ENCODE measurements around the gene ZFAND3. TPM values are rescaled to one million over a fixed set of nuclear protein-coding genes. Genes with fewer than 3 reads are reported as not detected.

ZFAND3 gene
- polyA plus RNA-seq, 4 donors, result 35.9 to 80.4 (median 40.9) TPM

DNA sequence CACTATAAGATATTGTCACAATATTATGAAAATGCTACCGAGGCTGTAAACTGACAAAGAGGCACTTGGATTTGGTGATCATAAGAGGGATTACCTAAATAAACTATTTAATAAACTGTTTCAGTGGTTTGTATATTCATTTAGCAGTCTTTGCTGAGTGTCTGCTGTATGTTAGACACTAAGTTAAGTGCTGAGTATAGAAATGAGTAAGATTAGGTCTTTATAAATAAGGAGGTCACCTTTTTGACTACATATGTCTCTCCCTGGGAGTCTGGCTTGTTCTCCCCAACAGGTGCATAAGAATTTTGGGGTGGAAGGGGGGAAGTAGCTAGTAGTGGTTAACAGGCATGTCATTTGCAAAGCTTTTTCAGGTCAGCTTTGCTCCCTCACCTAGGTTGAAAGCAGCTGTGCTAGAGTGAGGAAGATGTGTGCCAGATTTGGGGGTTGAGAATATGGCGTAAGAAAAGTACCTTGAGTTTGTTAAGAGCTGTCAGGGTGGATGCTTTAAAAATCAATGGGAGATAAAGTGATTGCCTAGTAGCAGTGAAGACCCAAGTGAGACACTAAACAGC is 246.3 kb downstream of the ZFAND3 start:
- peaks cover 0 to 4% (median 0%) of the 10 kb centered on the region in 3 donors for H3K4me1 ChIP-seq (ENCODE audit: control insufficient read depth in 3 of 3, insufficient read depth in 2 of 3, low read depth in 1 of 3, low read length in 2 of 3)
- H3K27me3 ChIP-seq (ENCODE audit: control insufficient read depth in 3 of 3, insufficient read depth in 3 of 3, low read length in 3 of 3), result no peaks in the 10 kb centered on the region
- H3K4me3 ChIP-seq (ENCODE audit: low read depth in 1 of 3, low read length in 3 of 3), result no peak overlapping the region
- FAIRE-seq (no peak), DNase-seq (no peak)
- H3K9me3 ChIP-seq (ENCODE audit: control insufficient read depth in 2 of 2, insufficient read depth in 1 of 2, low read depth in 1 of 2, low read length in 1 of 2), result no peaks in the 10 kb centered on the region
- WGBS, 3 donors, result 74 to 96% (median 88%) methylated on average over 2 of the region's 2 CpGs
- H3K36me3 ChIP-seq (ENCODE audit: control insufficient read depth in 3 of 3, insufficient read depth in 2 of 3, low read depth in 1 of 3, low read length in 3 of 3), result peaks cover 5 to 12% (median 8%) of the 10 kb centered on the region in 3 donors
- no peak overlapping the region for H3K27ac ChIP-seq (ENCODE audit: low read depth in 1 of 3, low read length in 2 of 3)

DNA sequence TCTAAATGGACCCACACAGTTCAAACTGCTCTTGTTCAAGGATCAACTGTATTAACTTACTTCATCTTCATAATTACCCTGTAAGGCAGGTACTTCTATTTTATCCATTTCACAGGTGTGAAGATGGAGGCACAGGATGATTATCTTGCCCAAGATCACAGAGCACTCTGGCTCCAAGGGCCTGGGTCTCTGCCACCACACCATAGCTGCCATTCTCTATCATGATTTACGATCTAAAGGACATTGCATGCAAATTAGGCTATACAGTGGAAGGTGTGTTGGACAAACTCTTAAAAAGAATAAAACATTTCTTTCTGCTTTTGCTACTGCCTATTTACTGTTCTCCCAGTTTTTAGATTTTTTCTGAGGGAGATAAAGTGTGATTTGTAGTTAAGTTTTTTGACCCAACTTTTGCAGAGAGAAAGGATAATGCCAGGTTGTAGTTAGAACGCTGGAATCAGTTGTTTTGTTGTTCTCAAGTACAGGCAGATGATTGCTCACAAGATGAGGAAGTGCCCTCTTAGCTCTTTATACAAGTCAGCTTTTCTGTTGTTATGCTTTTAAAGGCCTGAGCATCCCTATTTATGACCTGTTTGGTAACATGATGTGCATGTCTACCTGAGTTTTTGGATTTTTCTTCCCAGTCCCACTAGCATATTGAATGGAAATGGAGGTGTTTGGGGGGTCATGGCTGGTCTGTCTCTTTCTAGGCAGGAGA is 247.9 kb downstream of the ZFAND3 start:
- no peaks in the 10 kb centered on the region for H3K27me3 ChIP-seq (ENCODE audit: control insufficient read depth in 3 of 3, insufficient read depth in 3 of 3, low read length in 3 of 3)
- WGBS, 3 donors, result 61 to 70% (median 63%) methylated on average over 2 of the region's 2 CpGs
- DNase-seq, result no peak
- H3K4me3 ChIP-seq (ENCODE audit: low read depth in 1 of 3, low read length in 3 of 3), result no peak overlapping the region
- H3K4me1 ChIP-seq (ENCODE audit: control insufficient read depth in 3 of 3, insufficient read depth in 2 of 3, low read depth in 1 of 3, low read length in 2 of 3), result peaks cover 0 to 4% (median 0%) of the 10 kb centered on the region in 3 donors
- no peak for FAIRE-seq
- no peaks in the 10 kb centered on the region for H3K9me3 ChIP-seq (ENCODE audit: control insufficient read depth in 2 of 2, insufficient read depth in 1 of 2, low read depth in 1 of 2, low read length in 1 of 2)
- H3K27ac ChIP-seq (ENCODE audit: low read depth in 1 of 3, low read length in 2 of 3), result no peak overlapping the region
- H3K36me3 ChIP-seq (ENCODE audit: control insufficient read depth in 3 of 3, insufficient read depth in 2 of 3, low read depth in 1 of 3, low read length in 3 of 3), result peaks cover 0 to 9% (median 5%) of the 10 kb centered on the region in 3 donors

DNA sequence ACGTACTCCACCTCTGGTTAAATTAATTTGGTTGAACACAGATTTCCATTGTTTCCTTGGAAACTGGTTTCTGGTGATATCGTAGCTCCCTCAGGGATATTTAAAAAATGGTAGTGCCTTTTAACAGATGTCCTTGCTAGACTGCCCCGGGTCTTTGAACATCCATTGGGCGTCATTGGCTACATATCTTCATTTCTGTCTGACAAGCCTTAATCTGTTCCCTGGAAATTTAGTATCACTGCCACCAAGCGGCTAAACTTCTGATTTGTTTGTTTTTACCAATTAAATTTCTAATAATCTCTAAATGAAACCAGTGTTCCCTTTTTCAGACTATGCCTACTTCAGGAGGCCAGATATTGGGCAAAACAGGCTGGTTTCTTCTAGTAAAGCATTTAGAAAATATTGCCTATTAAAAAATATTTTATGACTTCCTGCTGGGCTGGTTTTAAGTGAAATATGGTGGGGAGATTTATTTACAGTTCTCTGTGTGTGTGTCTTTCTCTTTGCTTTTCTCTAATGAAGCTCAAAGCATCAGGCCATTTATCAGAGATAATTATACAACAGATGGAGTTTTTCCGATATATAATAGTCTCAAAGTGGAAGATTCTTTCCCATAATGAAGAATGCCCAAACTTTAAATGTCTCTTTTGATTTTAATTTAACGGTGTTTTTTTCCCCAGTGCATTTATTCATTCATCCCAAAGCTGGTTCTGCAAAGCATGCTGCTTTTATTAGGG is 249.5 kb downstream of the ZFAND3 start:
- FAIRE-seq, result no peak
- DNase-seq, result no peak
- 75 to 86% (median 85%) methylated on average over 7 of the region's 7 CpGs for WGBS, 3 donors
- Histone ChIP-seq H3K27ac (ENCODE audit: low read depth in 1 of 3, low read length in 2 of 3) (no peak overlapping the region), H3K36me3 (ENCODE audit: control insufficient read depth in 3 of 3, insufficient read depth in 2 of 3, low read depth in 1 of 3, low read length in 3 of 3) (peaks cover 0 to 4% (median 0%) of the 10 kb centered on the region in 3 donors), H3K9me3 (ENCODE audit: control insufficient read depth in 2 of 2, insufficient read depth in 1 of 2, low read depth in 1 of 2, low read length in 1 of 2) (no peaks in the 10 kb centered on the region), H3K27me3 (ENCODE audit: control insufficient read depth in 3 of 3, insufficient read depth in 3 of 3, low read length in 3 of 3) (no peaks in the 10 kb centered on the region), H3K4me1 (ENCODE audit: control insufficient read depth in 3 of 3, insufficient read depth in 2 of 3, low read depth in 1 of 3, low read length in 2 of 3) (peaks cover 0 to 4% (median 0%) of the 10 kb centered on the region in 3 donors), H3K4me3 (ENCODE audit: low read depth in 1 of 3, low read length in 3 of 3) (no peak overlapping the region)

DNA sequence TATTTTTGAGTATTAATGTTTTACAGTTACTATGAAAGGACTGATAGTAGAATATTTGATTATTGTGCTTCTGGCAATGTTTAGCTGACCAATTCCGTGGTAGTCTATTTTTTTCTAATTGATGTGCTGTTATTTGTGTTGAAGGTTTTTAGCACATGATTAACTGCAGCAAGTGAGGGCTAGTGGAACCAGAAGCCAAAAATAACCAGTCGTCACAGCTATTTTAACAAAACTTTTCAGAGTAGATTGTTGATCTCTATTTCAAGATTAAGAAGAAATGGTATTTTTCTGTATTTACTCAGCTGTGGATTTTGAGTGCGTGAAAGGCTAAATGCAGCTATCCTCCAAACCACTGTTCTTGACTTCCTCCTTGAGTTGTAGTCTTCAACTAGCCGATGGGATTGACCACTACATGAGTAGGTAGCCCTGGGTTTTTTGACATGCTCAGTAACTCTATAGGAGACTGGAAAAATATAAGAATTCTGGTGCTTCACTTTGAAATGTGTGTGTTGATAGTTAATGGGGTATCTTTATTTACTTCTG is 258.0 kb downstream of the ZFAND3 start:
- FAIRE-seq (no peak), DNase-seq (no peak)
- WGBS, 3 donors, result 78 to 92% (median 83%) methylated on average over 4 of the region's 4 CpGs
- H3K4me1 ChIP-seq (ENCODE audit: control insufficient read depth in 3 of 3, insufficient read depth in 2 of 3, low read depth in 1 of 3, low read length in 2 of 3), result peaks cover 2 to 9% (median 4%) of the 10 kb centered on the region in 3 donors
- no peaks in the 10 kb centered on the region for H3K9me3 ChIP-seq (ENCODE audit: control insufficient read depth in 2 of 2, insufficient read depth in 1 of 2, low read depth in 1 of 2, low read length in 1 of 2)
- no peaks in the 10 kb centered on the region for H3K27me3 ChIP-seq (ENCODE audit: control insufficient read depth in 3 of 3, insufficient read depth in 3 of 3, low read length in 3 of 3)
- no peak overlapping the region for H3K4me3 ChIP-seq (ENCODE audit: low read depth in 1 of 3, low read length in 3 of 3)
- peaks cover 0 to 4% (median 0%) of the 10 kb centered on the region in 3 donors for H3K36me3 ChIP-seq (ENCODE audit: control insufficient read depth in 3 of 3, insufficient read depth in 2 of 3, low read depth in 1 of 3, low read length in 3 of 3)
- H3K27ac ChIP-seq (ENCODE audit: low read depth in 1 of 3, low read length in 2 of 3), result no peak overlapping the region

DNA sequence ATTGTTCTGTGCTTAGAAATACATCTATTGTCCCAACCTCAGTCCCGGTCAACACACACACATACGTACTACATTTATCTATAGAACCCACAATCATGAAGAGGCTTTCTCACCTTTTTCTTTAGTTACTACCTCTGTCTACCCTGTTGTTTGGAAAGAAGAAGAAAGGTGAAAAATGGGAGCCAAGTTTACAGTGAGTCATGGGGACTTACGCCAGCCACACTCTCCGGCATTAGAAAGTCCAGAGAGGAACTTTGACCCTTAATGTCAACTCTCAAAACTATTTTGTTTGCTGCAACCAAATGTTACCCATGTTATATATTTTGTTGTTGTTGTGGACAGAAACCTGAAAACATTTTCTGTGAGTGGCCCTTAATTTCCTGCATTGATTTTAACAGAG is 259.1 kb downstream of the ZFAND3 start:
- Histone ChIP-seq H3K27me3 (ENCODE audit: control insufficient read depth in 3 of 3, insufficient read depth in 3 of 3, low read length in 3 of 3) (no peaks in the 10 kb centered on the region), H3K36me3 (ENCODE audit: control insufficient read depth in 3 of 3, insufficient read depth in 2 of 3, low read depth in 1 of 3, low read length in 3 of 3) (peaks cover 0 to 4% (median 0%) of the 10 kb centered on the region in 3 donors), H3K4me1 (ENCODE audit: control insufficient read depth in 3 of 3, insufficient read depth in 2 of 3, low read depth in 1 of 3, low read length in 2 of 3) (peaks cover 2 to 9% (median 4%) of the 10 kb centered on the region in 3 donors), H3K4me3 (ENCODE audit: low read depth in 1 of 3, low read length in 3 of 3) (no peak overlapping the region), H3K9me3 (ENCODE audit: control insufficient read depth in 2 of 2, insufficient read depth in 1 of 2, low read depth in 1 of 2, low read length in 1 of 2) (no peaks in the 10 kb centered on the region), H3K27ac (ENCODE audit: low read depth in 1 of 3, low read length in 2 of 3) (no peak overlapping the region)
- DNase-seq (peak in 1 of 2 donors; percentile 54), FAIRE-seq (no peak)
- 55 to 77% (median 61%) methylated on average over 4 of the region's 4 CpGs for WGBS, 3 donors

DNA sequence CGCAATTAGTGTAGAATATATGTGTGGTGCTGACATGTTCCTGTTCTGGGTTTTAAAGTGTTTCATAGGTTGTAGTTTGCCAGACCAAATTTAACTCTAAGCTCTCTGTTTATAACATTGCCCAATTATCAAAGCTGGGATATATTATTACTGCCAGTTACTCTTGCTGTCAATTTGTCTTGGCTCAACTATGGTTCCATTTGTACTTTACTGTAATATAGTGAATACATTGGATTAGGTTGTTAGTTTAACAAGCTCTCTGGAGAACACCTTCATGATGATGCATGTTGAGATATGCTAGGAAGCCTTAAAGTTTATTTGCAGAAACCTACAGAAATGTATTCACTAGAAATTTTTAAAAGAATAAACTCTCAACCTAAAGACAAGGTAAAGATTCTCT is 259.6 kb downstream of the ZFAND3 start:
- Histone ChIP-seq H3K27me3 (ENCODE audit: control insufficient read depth in 3 of 3, insufficient read depth in 3 of 3, low read length in 3 of 3) (no peaks in the 10 kb centered on the region), H3K27ac (ENCODE audit: low read depth in 1 of 3, low read length in 2 of 3) (no peak overlapping the region), H3K4me1 (ENCODE audit: control insufficient read depth in 3 of 3, insufficient read depth in 2 of 3, low read depth in 1 of 3, low read length in 2 of 3) (peaks cover 2 to 9% (median 4%) of the 10 kb centered on the region in 3 donors), H3K4me3 (ENCODE audit: low read depth in 1 of 3, low read length in 3 of 3) (no peak overlapping the region), H3K9me3 (ENCODE audit: control insufficient read depth in 2 of 2, insufficient read depth in 1 of 2, low read depth in 1 of 2, low read length in 1 of 2) (no peaks in the 10 kb centered on the region), H3K36me3 (ENCODE audit: control insufficient read depth in 3 of 3, insufficient read depth in 2 of 3, low read depth in 1 of 3, low read length in 3 of 3) (peaks cover 0 to 4% (median 0%) of the 10 kb centered on the region in 3 donors)
- FAIRE-seq, result no peak
- no peak for DNase-seq
- 97 to 100% (median 97%) methylated on average over 1 of the region's 1 CpG for WGBS, 3 donors

DNA sequence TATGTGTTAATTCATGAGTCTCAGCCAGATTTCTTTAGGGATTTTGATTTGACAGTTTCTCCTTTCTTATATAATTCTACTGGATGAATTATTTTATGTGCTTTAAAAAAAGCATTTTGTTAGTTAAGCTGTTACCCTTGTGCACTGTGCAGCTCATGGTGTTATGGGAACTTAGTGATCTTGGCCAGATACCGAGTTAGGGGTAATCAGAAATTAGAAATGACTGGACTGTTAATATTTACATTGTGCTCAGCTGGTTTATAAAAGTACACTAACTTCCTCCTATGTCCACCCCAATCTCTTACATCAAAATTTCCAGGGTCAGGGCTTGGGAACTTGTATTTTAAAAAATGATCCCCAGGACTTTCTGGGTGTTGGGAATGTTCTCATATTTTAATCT is 260.0 kb downstream of the ZFAND3 start:
- WGBS, 3 donors, result 13 to 39% (median 26%) methylated on average over 1 of the region's 1 CpG
- FAIRE-seq (no peak), DNase-seq (peak in 1 of 2 donors; percentile 8)
- Histone ChIP-seq H3K27me3 (ENCODE audit: control insufficient read depth in 3 of 3, insufficient read depth in 3 of 3, low read length in 3 of 3) (no peaks in the 10 kb centered on the region), H3K4me3 (ENCODE audit: low read depth in 1 of 3, low read length in 3 of 3) (no peak overlapping the region), H3K36me3 (ENCODE audit: control insufficient read depth in 3 of 3, insufficient read depth in 2 of 3, low read depth in 1 of 3, low read length in 3 of 3) (peaks cover 0 to 4% (median 0%) of the 10 kb centered on the region in 3 donors), H3K9me3 (ENCODE audit: control insufficient read depth in 2 of 2, insufficient read depth in 1 of 2, low read depth in 1 of 2, low read length in 1 of 2) (no peaks in the 10 kb centered on the region), H3K27ac (ENCODE audit: low read depth in 1 of 3, low read length in 2 of 3) (no peak overlapping the region), H3K4me1 (ENCODE audit: control insufficient read depth in 3 of 3, insufficient read depth in 2 of 3, low read depth in 1 of 3, low read length in 2 of 3) (peaks cover 2 to 9% (median 4%) of the 10 kb centered on the region in 3 donors)

DNA sequence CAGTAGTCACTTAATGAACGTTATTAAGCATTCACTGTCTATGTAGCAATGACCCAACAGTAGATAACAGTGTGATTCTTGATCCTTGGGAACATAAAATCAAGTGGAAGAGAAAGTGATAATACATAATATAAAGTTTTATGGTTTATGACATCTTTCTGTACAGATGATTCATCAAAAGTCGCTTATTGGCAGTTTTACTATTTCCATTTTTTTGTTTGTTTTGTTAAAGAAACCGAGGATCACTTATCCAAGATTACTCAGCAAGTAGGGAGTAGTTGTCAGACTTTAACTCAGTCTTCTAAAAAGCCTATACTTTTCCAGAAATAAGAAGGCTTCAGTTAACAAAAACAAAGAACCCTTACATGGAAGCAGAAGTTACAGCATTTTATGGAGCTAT is 260.8 kb downstream of the ZFAND3 start:
- peaks cover 0 to 6% (median 4%) of the 10 kb centered on the region in 3 donors for H3K36me3 ChIP-seq (ENCODE audit: control insufficient read depth in 3 of 3, insufficient read depth in 2 of 3, low read depth in 1 of 3, low read length in 3 of 3)
- peak overlapping the region in 1 of 3 donors; percentile 65 for H3K27ac ChIP-seq (ENCODE audit: low read depth in 1 of 3, low read length in 2 of 3)
- no peaks in the 10 kb centered on the region for H3K27me3 ChIP-seq (ENCODE audit: control insufficient read depth in 3 of 3, insufficient read depth in 3 of 3, low read length in 3 of 3)
- WGBS, 3 donors, result 18 to 45% (median 30%) methylated on average over 3 of the region's 3 CpGs
- FAIRE-seq, result no peak
- H3K9me3 ChIP-seq (ENCODE audit: control insufficient read depth in 2 of 2, insufficient read depth in 1 of 2, low read depth in 1 of 2, low read length in 1 of 2), result no peaks in the 10 kb centered on the region
- peak; percentile 57 to 71 for DNase-seq
- H3K4me3 ChIP-seq (ENCODE audit: low read depth in 1 of 3, low read length in 3 of 3), result no peak overlapping the region
- peaks cover 2 to 9% (median 4%) of the 10 kb centered on the region in 3 donors for H3K4me1 ChIP-seq (ENCODE audit: control insufficient read depth in 3 of 3, insufficient read depth in 2 of 3, low read depth in 1 of 3, low read length in 2 of 3)
